Panc1 (cell line): Measurements from ENCODE around the gene DIS3L2. TPM values are rescaled to one million over a fixed set of nuclear protein-coding genes. Genes with fewer than 3 reads are reported as not detected.

Experiments used
- ATAC-seq: fragments of 200-7000 bp; cut with Tn5 transposase; 2 replicates; pipeline ENCODE4 v1.9.1; 2020; ENCODE audit warnings: mild to moderate bottlenecking, moderate library complexity
- BruUV-seq: library from RNA; stranded (reverse); fragments of 400-500 nt; replicated peaks from 2 replicates; lab custom pipeline; 2021; lab: Mats Ljungman, UMichigan
- CTCF ChIA-PET: fragments of 300-600 bp; sonication (Branson Sonifier 250); formaldehyde crosslinking; loops from one replicate; lab custom pipeline; 2022; ENCODE audit warnings: antibody characterized with exemption; lab: Charles Lee
- POLR2A ChIA-PET: fragments of 300-600 bp; sonication (Branson Sonifier 250); formaldehyde crosslinking; loops from one replicate; lab custom pipeline; 2022; ENCODE audit warnings: antibody characterized with exemption; lab: Charles Lee
- DNase-seq: peaks from one replicate; pipeline ENCODE4 v3.0.0-alpha.2; 2010; ENCODE audit warnings: low read depth, low spot score
- H3K27ac ChIP-seq: 2 replicates; pipeline ENCODE4 v1.5.1; 2011; ENCODE audit warnings: mild to moderate bottlenecking, low read length, inconsistent platforms
- H3K27me3 ChIP-seq: fragments of 200-500 bp; sonication (Bioruptor generic); 2 replicates; pipeline ENCODE4 v1.6.0; 2014; ENCODE audit warnings: low read length, inconsistent platforms; ENCODE audit not compliant: control insufficient read depth, insufficient read depth
- H3K36me3 ChIP-seq: fragments of 200-500 bp; sonication (Bioruptor generic); 2 replicates; pipeline ENCODE4 v1.5.1; 2014; ENCODE audit warnings: inconsistent platforms, mild to moderate bottlenecking, low read length, moderate library complexity; ENCODE audit not compliant: control insufficient read depth, insufficient read depth
- H3K4me1 ChIP-seq: 2 replicates; pipeline ENCODE4 v1.5.1; 2011; ENCODE audit warnings: inconsistent platforms, mild to moderate bottlenecking, low read length, moderate library complexity; ENCODE audit not compliant: control insufficient read depth, insufficient read depth
- H3K4me3 ChIP-seq, 2 experiments: 2 replicates each; pipeline ENCODE4 v1.5.1; 2011 to 2012; ENCODE audit warnings: low read depth in 2 of 2, low read length in 2 of 2, mild to moderate bottlenecking in 2 of 2, inconsistent platforms in 1 of 2, moderate library complexity in 1 of 2
- H3K9me3 ChIP-seq: fragments of 200-500 bp; sonication (Bioruptor generic); 2 replicates; pipeline ENCODE4 v1.5.1; 2014; ENCODE audit warnings: low read depth, mild to moderate bottlenecking, inconsistent platforms, low read length, moderate library complexity; ENCODE audit not compliant: control insufficient read depth, insufficient read depth
- POLR2AphosphoS5 ChIP-seq: IDR thresholded peaks from 2 replicates; pipeline ENCODE4 v1.6.1; 2012; ENCODE audit warnings: mild to moderate bottlenecking, low read depth, low read length, moderate library complexity
- SIN3A ChIP-seq: IDR thresholded peaks from 2 replicates; pipeline ENCODE4 v1.6.1; 2012; ENCODE audit warnings: low read depth, mild to moderate bottlenecking, low read length, moderate library complexity, borderline replicate concordance; ENCODE audit not compliant: insufficient read depth
- TCF7L2 ChIP-seq: IDR thresholded peaks from 2 replicates; pipeline ENCODE4 v1.6.1; 2011; ENCODE audit warnings: mild to moderate bottlenecking, low read depth, low read length, inconsistent platforms
- in situ Hi-C: cut with HindIII; loops from 2 replicates; pipeline ENCODE4 v1.10.0; 2016; ENCODE audit warnings: low sequenced_read_pairs, low pct_unique_long_range_greater_than_20kb
- intact Hi-C: fragments of 100-400 bp; cut with micrococcal nuclease; formaldehyde crosslinking; loops from one replicate; pipeline ENCODE4 v1.10.0; 2022; ENCODE audit not compliant: unreplicated experiment
- total RNA-seq: library from RNA; stranded (reverse); gene quantifications from one replicate; pipeline ENCODE4 v1.2.1, GENCODE V29; 2021; ENCODE audit not compliant: unreplicated experiment
- TF ChIP-seq, protein P1 (sequence below), 2 experiments: IDR thresholded peaks; 2 replicates each; pipeline ENCODE4 v1.6.1; 2011 to 2012; ENCODE audit warnings: low read depth in 2 of 2, control low read depth in 1 of 2, low read length in 1 of 2, mild to moderate bottlenecking in 1 of 2, moderate library complexity in 1 of 2; ENCODE audit not compliant: insufficient read depth in 1 of 2
- TF ChIP-seq, protein P2 (sequence below): fragments of 450-650 bp; IDR thresholded peaks from 2 replicates; pipeline ENCODE4 v1.5.1; 2017; ENCODE audit warnings: mild to moderate bottlenecking

Gene DIS3L2
- total RNA-seq, 1 experiment from 2014 or later: 28.1 TPM

DNA sequence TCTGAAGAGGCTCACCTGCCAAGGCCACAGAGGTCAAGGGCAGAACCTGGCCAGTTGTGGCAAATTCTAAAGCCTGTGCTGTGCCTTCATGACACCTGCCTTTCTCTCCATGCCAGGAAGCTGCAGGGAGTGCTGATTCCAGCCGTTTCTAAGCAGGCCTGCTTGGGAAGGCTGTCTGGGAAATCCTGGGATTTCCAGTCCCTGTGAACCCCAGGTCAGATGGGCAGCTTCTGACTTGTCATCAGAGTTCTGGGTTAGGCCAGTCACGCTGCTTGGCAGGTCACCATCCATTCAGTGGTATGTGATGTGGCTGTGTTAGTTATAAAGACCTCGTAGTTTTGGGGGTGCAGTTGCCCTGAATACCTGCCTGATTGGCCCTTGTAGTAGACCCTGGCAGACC is 346.3 kb downstream of the DIS3L2 start:
- POLR2A ChIA-PET: interaction anchor here (0.6 kb wide), 1 partner anchor 57 kb away, joined by 4 read pairs; no protein-coding TSS in a partner anchor
- in situ Hi-C loops: no loop called here

DNA sequence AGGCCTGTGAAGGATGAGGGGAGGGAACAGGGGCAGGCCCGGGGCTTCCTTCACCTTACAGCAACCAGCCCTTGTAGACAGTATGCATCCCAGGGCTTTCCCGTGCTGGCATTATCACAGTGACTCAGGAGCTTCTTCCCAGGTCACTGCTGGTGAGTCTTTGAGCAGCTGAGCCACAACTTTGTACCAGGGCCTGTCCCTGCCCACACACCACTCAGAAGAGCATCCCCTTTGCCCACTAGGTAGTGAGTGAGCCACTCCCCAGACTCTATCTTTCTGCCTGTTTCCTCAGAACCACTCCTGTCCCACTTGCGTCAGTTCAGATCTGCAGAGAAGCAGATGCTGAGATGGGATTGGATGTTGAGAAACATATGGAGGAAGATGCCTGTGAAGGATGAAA is 347.5 kb downstream of the DIS3L2 start:
- POLR2A ChIA-PET: no interaction called here
- intact Hi-C loops (no loop called here), in situ Hi-C loops (no loop called here)
- CTCF ChIA-PET: no interaction called here
- no peaks in the 10 kb centered on the region for H3K27me3 ChIP-seq
- H3K4me3 ChIP-seq: no peak overlapping the region
- DNase-seq (no peak), ATAC-seq (no peak)
- H3K36me3 ChIP-seq: no peaks in the 10 kb centered on the region
- TF ChIP-seq, protein P1, sequence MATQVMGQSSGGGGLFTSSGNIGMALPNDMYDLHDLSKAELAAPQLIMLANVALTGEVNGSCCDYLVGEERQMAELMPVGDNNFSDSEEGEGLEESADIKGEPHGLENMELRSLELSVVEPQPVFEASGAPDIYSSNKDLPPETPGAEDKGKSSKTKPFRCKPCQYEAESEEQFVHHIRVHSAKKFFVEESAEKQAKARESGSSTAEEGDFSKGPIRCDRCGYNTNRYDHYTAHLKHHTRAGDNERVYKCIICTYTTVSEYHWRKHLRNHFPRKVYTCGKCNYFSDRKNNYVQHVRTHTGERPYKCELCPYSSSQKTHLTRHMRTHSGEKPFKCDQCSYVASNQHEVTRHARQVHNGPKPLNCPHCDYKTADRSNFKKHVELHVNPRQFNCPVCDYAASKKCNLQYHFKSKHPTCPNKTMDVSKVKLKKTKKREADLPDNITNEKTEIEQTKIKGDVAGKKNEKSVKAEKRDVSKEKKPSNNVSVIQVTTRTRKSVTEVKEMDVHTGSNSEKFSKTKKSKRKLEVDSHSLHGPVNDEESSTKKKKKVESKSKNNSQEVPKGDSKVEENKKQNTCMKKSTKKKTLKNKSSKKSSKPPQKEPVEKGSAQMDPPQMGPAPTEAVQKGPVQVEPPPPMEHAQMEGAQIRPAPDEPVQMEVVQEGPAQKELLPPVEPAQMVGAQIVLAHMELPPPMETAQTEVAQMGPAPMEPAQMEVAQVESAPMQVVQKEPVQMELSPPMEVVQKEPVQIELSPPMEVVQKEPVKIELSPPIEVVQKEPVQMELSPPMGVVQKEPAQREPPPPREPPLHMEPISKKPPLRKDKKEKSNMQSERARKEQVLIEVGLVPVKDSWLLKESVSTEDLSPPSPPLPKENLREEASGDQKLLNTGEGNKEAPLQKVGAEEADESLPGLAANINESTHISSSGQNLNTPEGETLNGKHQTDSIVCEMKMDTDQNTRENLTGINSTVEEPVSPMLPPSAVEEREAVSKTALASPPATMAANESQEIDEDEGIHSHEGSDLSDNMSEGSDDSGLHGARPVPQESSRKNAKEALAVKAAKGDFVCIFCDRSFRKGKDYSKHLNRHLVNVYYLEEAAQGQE (IDR thresholded peaks at IDR 0.05; ENCODE audit: insufficient read depth in 1 of 2, low read depth in 2 of 2, low read length in 1 of 2): no peak
- TF ChIP-seq POLR2AphosphoS5: no peak
- no peak for TF ChIP-seq SIN3A
- TF ChIP-seq, protein P2, sequence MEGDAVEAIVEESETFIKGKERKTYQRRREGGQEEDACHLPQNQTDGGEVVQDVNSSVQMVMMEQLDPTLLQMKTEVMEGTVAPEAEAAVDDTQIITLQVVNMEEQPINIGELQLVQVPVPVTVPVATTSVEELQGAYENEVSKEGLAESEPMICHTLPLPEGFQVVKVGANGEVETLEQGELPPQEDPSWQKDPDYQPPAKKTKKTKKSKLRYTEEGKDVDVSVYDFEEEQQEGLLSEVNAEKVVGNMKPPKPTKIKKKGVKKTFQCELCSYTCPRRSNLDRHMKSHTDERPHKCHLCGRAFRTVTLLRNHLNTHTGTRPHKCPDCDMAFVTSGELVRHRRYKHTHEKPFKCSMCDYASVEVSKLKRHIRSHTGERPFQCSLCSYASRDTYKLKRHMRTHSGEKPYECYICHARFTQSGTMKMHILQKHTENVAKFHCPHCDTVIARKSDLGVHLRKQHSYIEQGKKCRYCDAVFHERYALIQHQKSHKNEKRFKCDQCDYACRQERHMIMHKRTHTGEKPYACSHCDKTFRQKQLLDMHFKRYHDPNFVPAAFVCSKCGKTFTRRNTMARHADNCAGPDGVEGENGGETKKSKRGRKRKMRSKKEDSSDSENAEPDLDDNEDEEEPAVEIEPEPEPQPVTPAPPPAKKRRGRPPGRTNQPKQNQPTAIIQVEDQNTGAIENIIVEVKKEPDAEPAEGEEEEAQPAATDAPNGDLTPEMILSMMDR: no peak
- TF ChIP-seq TCF7L2: no peak
- H3K27ac ChIP-seq: no peak overlapping the region
- H3K9me3 ChIP-seq: peaks cover 12% of the 10 kb centered on the region; the same call in 1 of the 2 replicates
- H3K4me1 ChIP-seq: no peaks in the 10 kb centered on the region
- BruUV-seq: no TSS peak

More for the DNA sequence above, 346.3 kb downstream of the DIS3L2 start:
- CTCF ChIA-PET: no interaction called here
- ATAC-seq (no peak), DNase-seq (no peak)
- TF ChIP-seq, protein P2: no peak
- no peak for TF ChIP-seq SIN3A
- TF ChIP-seq POLR2AphosphoS5: no peak
- TF ChIP-seq, protein P1 (IDR thresholded peaks at IDR 0.05; ENCODE audit: insufficient read depth in 1 of 2, low read depth in 2 of 2, low read length in 1 of 2): no peak
- Histone ChIP-seq H3K4me3 (no peak overlapping the region), H3K27ac (no peak overlapping the region), H3K4me1 (no peaks in the 10 kb centered on the region), H3K36me3 (no peaks in the 10 kb centered on the region), H3K9me3 (peaks cover 8% of the 10 kb centered on the region; the same call in 1 of the 2 replicates), H3K27me3 (no peaks in the 10 kb centered on the region)
- no TSS peak for BruUV-seq
- intact Hi-C loops: no loop called here
